ENCODE results near the gene SMIM7. TPM values are rescaled to one million over a fixed set of nuclear protein-coding genes. Genes with fewer than 3 reads are reported as not detected.

Gene SMIM7
- total RNA-seq, result 63.7 TPM

DNA sequence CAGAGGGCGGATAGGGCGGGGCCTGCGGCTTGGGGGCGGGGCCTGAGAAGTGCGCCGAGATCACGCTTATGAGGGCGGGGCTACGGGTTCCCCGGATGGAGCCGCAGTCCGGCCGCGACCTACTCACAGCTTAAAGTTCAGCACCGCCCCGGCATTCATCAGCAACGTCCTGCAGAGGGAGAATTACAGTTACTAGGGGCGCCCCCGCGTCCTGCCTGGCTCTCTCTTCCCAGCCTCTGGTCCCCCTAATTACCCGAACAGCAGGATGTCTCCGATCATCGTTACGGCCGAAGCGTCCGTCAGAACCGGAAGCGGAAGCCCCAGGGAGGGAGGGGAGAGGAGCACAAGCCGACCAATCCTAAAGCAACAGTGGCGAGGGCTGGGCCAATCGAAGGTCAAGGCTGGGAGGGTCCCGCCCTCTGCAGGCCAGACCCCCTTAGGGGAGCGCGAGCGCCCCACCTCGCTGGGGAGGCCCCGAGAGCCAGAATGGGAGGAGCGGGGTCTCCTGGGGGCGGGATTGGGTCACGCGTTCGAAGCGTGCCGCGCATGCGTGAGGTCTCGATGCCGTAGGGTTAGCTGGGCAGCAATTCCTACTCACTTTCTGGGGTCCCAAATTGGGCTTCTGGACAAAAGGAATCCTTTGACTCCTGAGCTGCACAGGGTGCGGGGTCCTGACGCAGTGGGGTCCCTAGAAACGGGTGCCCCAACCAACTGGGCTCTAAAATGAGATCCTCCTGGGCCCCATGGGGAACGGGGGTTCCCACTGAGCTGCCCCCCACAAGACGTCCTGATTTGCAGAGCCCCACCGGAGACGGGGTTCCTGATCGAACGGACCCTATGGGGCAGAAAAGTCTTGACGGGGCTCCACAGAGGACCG is at the start of gene SMIM7:
TSS of gene SMIM7 (minus strand) at position 313 of the 877 bp plus-strand sequence. CDS start at position 279, 34 bp downstream.

DNA sequence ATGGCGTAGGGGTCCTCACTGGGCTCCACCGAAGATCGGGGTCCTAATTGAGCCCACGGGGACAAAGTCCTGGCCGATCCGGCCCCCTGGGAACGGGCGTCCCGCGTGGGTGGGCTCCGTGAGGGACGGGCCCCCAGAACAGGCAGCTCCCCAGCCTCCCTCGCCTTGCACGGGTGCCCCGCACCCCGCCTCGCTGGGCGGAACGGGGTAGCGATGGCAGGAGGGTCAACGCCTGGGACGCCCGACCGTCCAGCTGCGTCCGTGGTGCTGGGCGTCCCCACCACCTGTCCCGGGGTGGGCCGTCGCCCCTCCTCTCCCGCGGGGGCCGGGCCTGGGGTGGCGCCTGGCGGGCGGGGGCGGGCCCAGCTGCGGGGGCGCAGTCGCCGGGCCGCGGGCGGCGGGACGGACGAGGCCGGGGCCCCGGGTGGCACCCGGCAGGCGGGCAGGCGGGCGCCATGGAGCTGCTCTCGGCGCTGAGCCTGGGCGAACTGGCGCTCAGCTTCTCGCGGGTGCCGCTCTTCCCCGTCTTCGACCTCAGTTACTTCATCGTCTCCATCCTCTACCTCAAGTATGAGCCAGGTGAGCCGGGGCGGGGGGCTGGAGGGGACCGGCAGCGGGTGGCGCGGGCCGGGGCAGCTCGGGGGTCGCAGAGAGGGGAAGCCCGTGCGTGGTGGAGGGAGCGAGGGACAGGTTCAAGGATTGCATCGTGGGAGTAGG is 977 bp upstream of the SMIM7 start, which contains the start of gene TMEM38A:
TSS of gene TMEM38A (plus strand) at position 377 of the 717 bp plus-strand sequence. CDS start at position 456, 79 bp downstream.

DNA sequence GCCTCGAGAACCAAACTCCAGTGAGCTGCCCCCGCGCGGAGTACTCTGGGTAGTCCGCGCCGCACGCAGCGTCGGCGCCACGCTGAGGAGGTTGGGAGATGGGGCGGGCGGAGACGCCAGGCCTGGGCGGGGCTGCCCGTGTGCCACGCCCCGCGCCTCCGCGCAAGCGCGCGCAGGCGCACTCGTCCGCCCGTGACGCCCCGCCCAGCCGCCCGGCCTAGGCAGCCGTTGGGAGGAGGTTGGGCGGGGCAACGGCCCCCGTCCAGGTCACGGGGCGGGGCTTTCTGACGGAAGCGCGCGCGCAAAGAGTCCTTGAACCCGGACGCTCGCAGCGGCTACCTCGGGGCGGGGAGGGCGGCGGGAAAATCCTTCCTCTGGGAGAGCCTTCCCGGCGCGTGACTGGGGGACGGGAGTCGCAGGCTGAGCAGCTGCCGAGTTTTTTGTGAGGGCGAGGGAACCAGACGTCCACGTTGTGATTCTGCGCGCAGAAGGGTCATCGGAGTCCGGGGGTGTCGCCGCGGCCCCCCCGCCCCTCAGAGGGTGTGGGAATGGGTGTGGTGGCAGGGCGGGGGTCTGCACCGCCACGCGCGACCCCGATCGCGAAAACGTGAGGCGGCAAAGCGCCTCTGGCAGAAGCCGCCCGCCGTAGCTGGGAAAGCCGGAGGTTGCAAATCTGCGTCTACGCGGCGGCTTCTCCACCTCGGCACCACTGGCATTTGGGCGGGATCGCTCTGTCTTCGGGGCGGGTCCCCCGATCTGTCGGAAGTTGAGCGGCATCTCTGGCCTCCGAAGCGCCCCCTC is 31.6 kb downstream of the SMIM7 start, which contains the start of gene MED26:
TSS of gene MED26 (minus strand) at position 22 of the 801 bp plus-strand sequence. CDS start 261 bp downstream, outside the sequence.

Other genes starting within 250 kb of the SMIM7 start
- 19.8 TPM for gene EPS15L1, start 188.2 kb downstream of the SMIM7 start, total RNA-seq
- not detected for gene CALR3, start 164.0 kb downstream of the SMIM7 start, total RNA-seq
- gene C19orf44, start 163.8 kb downstream of the SMIM7 start, total RNA-seq, result 6.2 TPM
- 10.1 TPM for gene CHERP, start 117.7 kb downstream of the SMIM7 start, total RNA-seq
- 38.1 TPM for gene SLC35E1, start 87.7 kb downstream of the SMIM7 start, total RNA-seq
- gene MED26, start 31.9 kb downstream of the SMIM7 start, total RNA-seq, result 4.4 TPM
- gene TMEM38A, start 995 bp upstream of the SMIM7 start, total RNA-seq, result 18.0 TPM
- 4.8 TPM for gene NWD1, start 59.7 kb upstream of the SMIM7 start, total RNA-seq
- 52.6 TPM for gene SIN3B, start 169.3 kb upstream of the SMIM7 start, total RNA-seq
- 0.23 TPM for gene F2RL3, start 228.9 kb upstream of the SMIM7 start, total RNA-seq

Measured in diencephalon (tissue), 1 donor.